NCI-H2227 (cell line): ENCODE data around the gene COL23A1.

Source experiments
- DNase-seq: peaks from one replicate; lab custom pipeline; 2025; ENCODE audit not compliant: unreplicated experiment; lab: John Stamatoyannopoulos, UW

COL23A1 gene

GRCh38 chr5:178535299-178536175 is 54.7 kb downstream of the COL23A1 start:
- no peak for DNase-seq

- DNase-seq, result no peak
Measured at GRCh38 chr5:178533136-178533535, 57.1 kb downstream of the COL23A1 start.

GRCh38 chr5:178532666-178533065 is 57.5 kb downstream of the COL23A1 start:
- no peak for DNase-seq

- DNase-seq, result no peak
Measured at GRCh38 chr5:178532236-178532635, 58.0 kb downstream of the COL23A1 start.

GRCh38 chr5:178531786-178532185 is 58.4 kb downstream of the COL23A1 start:
- DNase-seq, result no peak

- no peak for DNase-seq
Measured at GRCh38 chr5:178530526-178530925, 59.7 kb downstream of the COL23A1 start.

- DNase-seq, result no peak
Measured at GRCh38 chr5:178529080-178529479, 61.1 kb downstream of the COL23A1 start.

GRCh38 chr5:178527458-178528307 is 62.5 kb downstream of the COL23A1 start:
- no peak for DNase-seq

GRCh38 chr5:178526773-178527457 is 63.3 kb downstream of the COL23A1 start:
- DNase-seq, result no peak

GRCh38 chr5:178525906-178526732 is 64.1 kb downstream of the COL23A1 start:
- no peak for DNase-seq

GRCh38 chr5:178524093-178524882 is 65.9 kb downstream of the COL23A1 start:
- no peak for DNase-seq

- no peak for DNase-seq
Measured at GRCh38 chr5:178522361-178522760, 67.8 kb downstream of the COL23A1 start.

- no peak for DNase-seq
Measured at GRCh38 chr5:178520851-178521250, 69.3 kb downstream of the COL23A1 start.

GRCh38 chr5:178519804-178520203 is 70.4 kb downstream of the COL23A1 start:
- DNase-seq, result no peak

- no peak for DNase-seq
Measured at GRCh38 chr5:178519155-178519554, 71.0 kb downstream of the COL23A1 start.

GRCh38 chr5:178516504-178517235 is 73.5 kb downstream of the COL23A1 start:
- DNase-seq, result no peak

- DNase-seq, result no peak
Measured at GRCh38 chr5:178515776-178516503, 74.3 kb downstream of the COL23A1 start.

- DNase-seq, result no peak
Measured at GRCh38 chr5:178514851-178515418, 75.3 kb downstream of the COL23A1 start.
